ENCODE data around the gene CECR2.

CECR2 gene

DNA sequence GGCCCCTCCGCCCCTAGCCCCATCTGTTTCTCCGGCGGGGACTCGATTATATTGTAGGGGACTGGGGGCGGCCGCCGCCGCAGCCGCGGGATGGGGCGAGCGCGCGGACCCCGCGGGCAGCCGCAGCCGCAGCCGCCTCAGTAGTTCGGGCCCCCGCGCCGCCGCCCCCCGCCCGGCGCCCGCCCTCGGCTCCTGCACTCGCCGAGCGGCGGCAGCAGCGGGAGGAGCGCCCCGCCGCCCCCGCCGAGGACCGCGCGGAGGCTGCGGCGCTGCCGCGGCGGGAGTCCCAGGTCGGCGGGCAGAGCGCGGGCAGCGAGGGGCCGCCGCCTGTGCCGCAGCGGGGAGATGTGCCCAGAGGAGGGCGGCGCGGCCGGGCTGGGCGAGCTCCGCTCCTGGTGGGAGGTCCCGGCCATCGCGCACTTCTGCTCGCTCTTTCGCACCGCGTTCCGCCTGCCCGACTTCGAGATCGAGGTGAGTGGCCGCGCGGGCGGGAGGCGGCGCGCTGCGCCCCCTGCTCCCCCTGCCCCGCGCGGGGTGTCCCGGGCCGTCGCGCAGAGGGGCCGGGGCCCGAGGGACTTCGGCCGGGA is at the start of gene CECR2:
TSS of gene CECR2 (plus strand) at position 22 of the 587 bp plus-strand sequence. CDS start at position 346, 324 bp downstream.
- FAIRE-seq (no peak), DNase-seq (ENCODE audit: extremely low spot score, insufficient read length, low read depth) (no peak)

DNA sequence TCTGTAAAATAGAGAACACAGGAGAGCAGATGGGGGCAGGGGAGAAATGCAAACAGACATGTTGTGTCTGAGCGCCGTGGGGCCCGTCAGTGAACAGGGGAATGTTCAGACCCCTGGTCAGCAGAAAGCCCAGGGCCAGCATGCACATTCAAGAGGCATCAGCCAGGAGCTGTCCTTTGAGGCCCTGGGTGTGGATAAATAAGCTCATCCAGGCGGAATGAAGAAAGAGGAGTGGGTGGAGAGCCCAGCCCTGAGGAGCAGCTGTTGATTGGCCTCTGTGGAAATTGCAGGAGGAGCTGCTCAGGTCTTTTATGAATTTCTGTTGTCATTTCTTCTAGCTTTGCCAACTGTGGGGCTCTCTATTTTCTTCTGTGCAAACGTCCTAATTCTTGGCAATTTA is 49.7 kb upstream of the CECR2 start:
- FAIRE-seq: no peak

DNA sequence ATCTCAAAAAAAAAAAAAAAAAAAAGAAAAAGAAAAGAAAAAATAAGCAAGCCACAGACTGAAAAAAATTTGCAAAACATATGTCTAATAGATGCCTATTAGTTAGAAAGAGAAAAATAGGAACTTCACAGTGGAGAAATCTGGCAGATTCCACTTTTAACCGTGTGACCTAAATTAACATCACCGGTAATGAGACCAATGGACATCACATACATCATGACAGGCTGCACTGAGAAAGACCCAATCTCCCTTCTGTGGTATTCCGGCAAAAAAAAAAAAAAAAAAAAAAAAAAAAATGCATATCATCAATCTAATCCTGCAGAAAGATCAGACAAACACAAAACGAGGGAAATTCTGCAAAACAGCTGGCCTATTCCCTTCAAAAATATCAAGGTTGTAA is 46.7 kb upstream of the CECR2 start:
- DNase-seq (ENCODE audit: extremely low spot score, insufficient read length, low read depth) (no peak), FAIRE-seq (no peak)

More for the DNA sequence above, 49.7 kb upstream of the CECR2 start:
- DNase-seq (ENCODE audit: extremely low spot score, insufficient read length, low read depth): no peak

DNA sequence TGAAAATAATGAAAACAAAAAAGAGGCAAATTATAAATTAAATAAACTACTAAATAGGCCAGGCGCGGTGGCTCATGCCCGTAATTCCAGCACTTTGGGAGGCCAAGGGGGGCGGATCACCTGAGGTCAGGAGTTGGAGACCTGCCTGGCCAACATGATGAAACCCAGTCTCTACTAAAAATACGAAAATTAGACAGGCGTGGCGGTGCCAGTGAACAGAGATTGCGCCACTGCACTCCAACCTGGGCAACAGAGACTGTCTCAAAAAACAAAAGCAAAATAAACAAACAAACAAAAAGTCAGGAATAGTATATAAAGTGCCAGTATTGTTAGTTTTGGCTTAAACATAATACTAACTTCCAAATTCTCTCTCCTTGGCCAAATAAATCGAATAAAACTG is 37.6 kb upstream of the CECR2 start:
- no peak for FAIRE-seq
- no peak for DNase-seq (ENCODE audit: extremely low spot score, insufficient read length, low read depth)

DNA sequence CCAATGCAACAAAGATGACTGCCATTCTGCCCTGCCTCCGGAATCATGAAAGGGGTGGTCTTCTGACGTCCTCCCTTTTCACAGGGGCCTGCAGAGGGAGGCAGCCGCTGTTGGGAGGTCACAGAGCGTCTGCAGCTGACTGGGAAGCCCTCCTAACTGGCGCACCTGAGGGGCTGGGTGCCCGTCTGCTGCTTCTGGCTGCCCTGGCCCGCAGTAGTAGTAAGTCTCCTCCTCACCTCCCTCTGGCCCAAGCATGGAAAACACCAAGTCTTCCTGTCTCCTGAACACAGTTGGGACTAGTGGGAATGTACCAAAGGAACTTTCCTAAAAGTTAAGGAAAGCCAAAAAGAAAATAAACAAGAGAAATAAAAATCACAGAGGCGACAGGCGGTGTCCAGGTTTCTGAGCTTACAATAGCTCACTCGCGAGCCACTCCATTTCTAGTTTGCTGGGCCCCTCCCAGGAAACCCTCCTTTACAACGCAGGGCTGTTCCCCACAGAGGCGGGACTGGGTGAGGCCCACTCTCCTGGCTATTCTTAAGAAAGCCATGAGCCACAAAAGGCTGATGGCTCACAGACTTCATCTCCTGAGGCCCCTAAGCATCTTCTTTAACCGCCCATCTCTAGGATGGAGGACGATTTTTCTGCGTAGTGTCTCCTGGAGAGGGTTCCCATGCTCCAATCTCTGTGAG is 37.0 kb upstream of the CECR2 start:
- FAIRE-seq (no peak), DNase-seq (ENCODE audit: extremely low spot score, insufficient read length, low read depth) (no peak)

DNA sequence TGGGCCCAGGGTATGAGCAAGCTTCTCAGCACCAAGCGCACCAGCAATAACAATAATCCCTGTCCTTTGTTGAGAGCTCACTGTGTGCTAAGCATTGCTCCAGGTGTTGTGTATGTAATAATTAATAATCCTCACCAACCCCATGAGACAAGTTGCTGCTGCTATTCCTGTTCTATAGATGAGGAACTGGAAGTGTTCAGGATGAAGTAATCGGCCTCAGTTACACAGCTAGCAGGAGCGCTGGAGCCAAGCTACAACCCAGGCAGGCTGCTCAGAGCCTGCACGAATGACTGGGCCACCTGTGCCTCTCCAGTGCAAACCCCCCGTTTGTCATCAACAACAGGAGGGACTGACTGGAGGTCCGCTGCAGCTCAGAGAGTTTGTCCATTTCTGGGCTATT is 35.2 kb upstream of the CECR2 start:
- DNase-seq (ENCODE audit: extremely low spot score, insufficient read length, low read depth): no peak
- no peak for FAIRE-seq

DNA sequence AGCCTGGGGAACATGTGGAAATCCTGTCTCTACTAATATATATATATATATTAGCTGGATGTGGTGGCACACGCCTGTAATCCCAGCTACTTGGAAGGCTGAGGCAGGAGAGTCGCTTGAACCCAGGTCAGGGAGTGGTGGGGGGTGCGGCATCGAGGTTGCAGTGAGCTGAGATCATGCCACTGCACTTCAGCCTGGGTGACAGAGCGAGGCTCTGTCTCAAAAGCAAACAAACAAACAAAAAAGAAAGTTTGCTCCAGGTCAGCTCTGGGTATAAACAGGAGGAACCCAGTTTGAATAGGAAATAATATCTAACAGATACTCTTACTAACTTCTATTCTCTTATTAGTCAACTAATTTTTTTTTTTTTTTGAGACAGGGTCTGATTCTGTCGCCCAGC is 34.3 kb upstream of the CECR2 start:
- FAIRE-seq (no peak), DNase-seq (ENCODE audit: extremely low spot score, insufficient read length, low read depth) (no peak)

DNA sequence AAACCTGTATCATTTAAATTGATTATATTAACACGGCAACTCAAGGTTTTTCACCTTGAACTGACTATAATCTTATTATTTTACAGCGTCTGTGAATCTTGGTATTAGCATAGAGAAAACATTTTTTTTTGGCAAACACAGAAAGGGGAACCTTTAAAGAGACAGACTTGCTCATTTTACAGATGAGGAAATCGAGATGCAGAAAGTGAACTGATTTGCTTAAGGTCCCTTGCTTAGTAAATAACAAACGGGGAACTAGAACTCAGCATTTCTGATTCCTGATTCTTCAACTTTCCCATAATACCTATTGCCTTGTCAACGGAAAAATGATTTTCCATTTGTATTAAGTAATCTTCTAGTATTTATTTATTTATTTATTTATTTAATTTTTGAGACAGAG is 33.2 kb upstream of the CECR2 start:
- FAIRE-seq: no peak

DNA sequence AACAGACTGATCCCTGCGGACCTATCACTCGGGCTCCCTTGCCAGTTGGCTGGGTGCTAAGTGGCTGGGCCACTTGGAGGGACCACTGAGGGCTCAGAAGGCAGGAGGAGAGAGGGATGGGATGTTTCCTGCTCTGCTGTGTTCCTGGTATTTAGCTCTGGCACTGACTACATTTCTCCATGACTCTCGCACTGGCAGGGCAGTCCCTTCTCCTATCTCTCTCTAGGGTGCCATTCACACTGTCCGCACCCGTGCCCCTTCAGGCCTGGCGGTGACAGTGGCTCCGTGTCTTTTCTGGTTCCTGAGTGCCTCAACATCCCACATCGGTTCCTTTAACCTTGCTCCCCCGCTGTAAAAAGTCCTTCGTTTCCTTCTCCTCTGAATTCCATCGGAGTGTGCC is 31.6 kb upstream of the CECR2 start:
- no peak for FAIRE-seq
- no peak for DNase-seq (ENCODE audit: extremely low spot score, insufficient read length, low read depth)

More for the DNA sequence above, 33.2 kb upstream of the CECR2 start:
- DNase-seq (ENCODE audit: extremely low spot score, insufficient read length, low read depth): no peak

DNA sequence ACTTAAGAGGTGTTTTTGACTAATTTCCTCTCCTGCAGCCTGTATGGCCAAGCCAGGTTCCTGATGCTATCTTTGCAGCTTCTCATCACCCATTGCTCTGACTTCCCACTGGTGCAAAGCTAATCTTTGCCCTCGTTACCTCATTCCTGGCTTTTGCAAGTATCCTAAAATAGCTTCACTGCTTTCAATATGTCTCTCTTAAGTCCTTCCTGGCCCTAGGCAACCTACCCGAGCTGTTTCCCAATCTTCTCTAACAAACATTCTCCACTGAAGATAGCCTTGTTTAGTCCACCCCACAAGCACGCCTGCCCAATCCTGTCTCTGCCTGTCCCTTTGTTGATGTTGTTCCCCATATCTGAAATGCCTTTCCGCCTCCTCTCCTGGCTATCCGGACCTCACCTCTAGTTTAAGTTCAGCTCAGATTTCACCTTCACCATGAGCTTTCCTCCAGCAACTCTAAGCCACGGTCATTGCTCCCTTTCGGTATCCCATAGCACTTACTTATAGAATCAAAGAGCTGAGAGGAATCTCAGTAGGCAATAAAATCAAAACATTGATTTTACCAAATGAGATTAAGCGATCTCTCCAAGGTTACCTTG is 30.1 kb upstream of the CECR2 start:
- DNase-seq (ENCODE audit: extremely low spot score, insufficient read length, low read depth) (no peak), FAIRE-seq (no peak)

DNA sequence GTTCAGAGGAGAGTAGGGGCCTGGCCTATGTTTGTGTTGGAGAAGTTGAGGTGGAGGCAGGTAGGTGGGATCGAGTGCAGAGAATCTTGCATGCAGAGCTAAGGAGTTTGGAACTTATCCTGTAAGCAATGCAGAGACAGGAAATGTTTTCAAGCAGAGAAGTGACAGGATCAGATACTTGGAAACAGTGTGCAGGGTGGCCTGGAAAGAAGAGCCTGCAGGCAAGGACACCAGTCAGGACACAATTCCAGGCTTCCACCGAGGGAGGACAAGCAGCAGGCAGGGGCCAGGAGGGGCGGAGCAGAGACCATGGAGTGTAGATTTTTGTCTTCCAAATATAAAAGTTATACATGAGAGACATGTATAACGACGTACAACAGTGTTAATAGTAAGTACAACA is 26.9 kb upstream of the CECR2 start:
- no peak for FAIRE-seq

DNA sequence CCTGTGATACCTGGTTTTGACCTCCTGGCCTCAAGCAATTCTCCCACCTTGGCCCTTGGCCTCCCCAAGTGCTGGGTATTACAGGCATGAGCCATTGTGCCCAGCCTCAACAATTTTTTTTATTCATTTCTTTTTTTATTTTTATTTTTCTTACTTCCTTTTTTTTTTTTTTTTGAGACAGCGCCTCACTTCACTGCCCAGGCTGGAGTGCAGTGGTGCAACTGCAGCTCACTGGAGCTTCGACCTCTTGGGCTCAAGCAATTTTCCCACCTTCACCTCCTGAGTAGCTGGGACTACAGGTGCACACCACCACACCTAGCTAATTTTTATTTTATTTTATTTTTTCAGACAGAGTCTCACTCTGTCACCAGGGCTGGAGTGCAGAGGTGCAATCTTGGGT is 25.5 kb upstream of the CECR2 start:
- DNase-seq (ENCODE audit: extremely low spot score, insufficient read length, low read depth) (no peak), FAIRE-seq (no peak)

More for the DNA sequence above, 26.9 kb upstream of the CECR2 start:
- DNase-seq (ENCODE audit: extremely low spot score, insufficient read length, low read depth): no peak

DNA sequence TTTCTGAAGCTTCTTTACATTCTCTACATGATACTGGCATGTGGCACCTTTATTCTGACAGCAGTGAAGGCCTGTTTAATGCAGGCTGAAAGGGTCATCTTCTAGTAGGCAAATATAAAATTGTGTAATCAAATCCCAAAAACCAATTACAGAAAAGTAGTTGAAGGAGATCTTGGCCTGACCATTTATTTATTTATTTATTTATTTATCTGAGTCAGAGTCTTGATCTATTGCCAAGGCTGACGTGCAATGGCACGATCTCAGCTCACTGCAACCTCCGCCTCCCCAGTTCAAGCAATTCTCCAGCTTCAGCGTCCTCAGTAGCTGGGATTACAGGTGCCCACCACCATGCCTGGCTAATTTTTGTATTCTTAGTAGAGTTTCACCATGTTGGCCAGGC is 22.7 kb upstream of the CECR2 start:
- FAIRE-seq: no peak

DNA sequence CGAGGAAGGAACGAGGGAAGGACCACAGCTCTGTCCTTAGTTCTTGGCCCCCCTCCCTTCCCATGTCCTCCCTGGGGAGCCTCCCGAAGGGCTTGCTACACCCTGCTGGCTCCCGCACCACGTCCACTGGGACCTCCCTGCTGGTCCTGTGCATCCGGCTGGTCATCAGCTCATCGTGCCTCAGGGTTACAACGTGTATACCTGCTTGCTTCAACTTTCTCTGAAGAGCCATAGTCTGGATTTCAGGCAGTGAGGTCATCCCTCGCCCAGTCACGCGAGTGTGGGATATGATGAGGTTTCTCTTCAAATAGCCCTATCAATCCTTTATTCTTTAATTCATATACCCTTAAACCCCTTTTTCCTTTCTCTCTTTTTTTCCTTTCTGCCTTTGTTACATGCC is 21.5 kb upstream of the CECR2 start:
- FAIRE-seq (no peak), DNase-seq (ENCODE audit: extremely low spot score, insufficient read length, low read depth) (no peak)

More for the DNA sequence above, 22.7 kb upstream of the CECR2 start:
- DNase-seq (ENCODE audit: extremely low spot score, insufficient read length, low read depth): no peak

DNA sequence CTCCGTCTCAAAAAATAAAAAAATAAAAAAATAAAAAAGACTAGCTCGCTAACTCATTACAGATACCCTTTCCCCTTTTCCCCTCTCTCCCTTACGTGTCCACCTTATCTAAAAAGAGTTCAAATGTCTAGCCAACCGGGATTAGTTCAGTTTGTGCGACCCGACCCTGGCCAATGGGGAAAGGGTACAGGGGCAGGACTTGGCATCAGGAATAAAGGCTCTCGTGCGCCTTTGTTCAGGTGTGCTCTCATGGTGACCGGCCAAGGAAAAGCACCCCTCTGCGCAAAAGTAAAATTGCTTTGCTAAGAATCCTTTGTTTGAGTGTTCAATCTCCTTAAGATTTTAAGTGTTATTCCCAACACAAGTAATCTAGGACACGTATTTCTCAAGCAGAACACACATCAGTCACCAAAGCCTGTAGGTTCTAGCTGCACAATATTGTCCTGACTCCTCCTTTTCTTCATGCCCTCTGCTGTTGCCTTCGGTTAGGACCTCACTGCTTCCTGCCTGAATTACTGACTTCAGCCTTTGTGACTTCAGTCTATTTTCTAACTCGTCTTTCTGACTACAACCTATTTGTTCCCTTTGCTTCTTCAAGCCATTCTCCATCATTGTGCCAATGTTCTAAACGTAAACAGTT is 20.7 kb upstream of the CECR2 start:
- FAIRE-seq: no peak
- no peak for DNase-seq (ENCODE audit: extremely low spot score, insufficient read length, low read depth)

DNA sequence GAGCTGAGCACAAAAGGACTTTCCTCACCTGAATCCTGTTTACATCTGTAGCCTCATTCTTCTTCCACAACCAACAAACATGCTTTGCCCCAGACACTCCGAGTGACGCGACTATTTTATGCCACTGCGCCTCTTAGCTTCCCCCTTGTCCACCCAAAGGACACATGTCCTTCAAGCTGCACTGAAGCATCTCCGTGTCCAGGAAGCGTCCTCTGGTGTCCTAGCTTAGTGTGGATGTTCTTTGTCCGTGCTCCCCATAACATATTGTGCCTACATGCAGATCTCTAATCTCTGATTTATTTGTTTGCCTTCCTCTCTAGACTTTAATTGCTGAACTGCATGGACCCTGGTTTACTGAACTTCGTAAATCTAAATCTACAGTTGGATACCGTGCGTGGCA is 20.1 kb upstream of the CECR2 start:
- DNase-seq (ENCODE audit: extremely low spot score, insufficient read length, low read depth) (no peak), FAIRE-seq (no peak)

DNA sequence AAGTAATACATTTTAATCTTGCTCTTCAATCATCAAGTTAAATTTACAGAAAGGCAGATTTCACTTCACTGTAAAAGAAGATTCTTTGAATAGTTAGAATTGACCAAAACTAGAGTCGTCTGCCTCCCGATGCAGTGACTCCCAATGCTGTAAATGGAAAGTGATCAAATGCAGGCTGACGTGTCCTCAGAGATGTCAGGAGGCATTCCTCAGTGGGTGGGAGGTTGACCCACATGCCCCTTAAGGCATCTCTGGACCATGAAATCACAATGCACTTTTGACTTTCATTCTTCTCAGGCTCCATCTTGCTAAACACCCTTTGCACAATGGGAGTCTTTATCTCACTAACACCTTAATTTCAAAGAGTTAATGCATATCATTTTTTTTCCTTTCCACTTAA is 19.0 kb upstream of the CECR2 start:
- FAIRE-seq (no peak), DNase-seq (ENCODE audit: extremely low spot score, insufficient read length, low read depth) (no peak)

DNA sequence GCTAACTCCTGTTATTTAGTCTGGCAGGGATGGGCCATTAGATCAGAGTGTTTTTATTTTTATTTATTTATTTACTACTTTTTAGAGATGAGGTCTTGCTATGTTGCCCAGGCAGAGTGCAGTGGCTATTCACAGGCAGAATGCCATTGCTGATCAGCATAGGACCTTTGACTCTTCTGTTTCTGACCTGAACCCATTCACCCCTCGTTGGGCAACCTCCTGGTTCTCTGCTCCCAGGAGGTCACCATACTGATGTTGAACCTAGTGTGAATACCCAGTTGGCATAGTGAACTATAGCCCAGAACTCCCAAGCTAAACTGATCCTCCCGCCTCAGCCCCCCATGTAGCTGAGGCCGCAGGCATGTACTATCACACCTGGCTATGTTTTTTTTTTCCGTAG is 16.5 kb upstream of the CECR2 start:
- no peak for FAIRE-seq

DNA sequence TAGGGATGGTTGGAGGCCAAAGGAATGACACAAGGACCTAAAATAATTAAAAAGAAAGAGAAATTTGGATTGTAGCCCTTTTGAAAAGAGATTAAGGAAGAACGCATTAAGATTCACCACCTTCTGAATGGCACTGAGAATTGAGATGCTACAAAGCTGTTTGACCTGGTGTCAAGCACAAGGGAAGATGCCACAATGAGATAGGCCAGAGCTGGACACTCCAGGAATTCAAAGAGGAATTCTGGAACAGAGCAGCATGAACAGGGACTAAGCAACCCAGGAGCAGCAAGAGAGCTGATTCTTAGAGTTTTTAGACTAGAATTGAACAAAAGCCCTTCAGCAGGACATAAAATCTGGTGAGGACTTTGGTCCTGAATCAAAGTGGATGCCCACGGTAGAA is 11.6 kb upstream of the CECR2 start:
- no peak for DNase-seq (ENCODE audit: extremely low spot score, insufficient read length, low read depth)
- FAIRE-seq: no peak

More for the DNA sequence above, 16.5 kb upstream of the CECR2 start:
- no peak for DNase-seq (ENCODE audit: extremely low spot score, insufficient read length, low read depth)

DNA sequence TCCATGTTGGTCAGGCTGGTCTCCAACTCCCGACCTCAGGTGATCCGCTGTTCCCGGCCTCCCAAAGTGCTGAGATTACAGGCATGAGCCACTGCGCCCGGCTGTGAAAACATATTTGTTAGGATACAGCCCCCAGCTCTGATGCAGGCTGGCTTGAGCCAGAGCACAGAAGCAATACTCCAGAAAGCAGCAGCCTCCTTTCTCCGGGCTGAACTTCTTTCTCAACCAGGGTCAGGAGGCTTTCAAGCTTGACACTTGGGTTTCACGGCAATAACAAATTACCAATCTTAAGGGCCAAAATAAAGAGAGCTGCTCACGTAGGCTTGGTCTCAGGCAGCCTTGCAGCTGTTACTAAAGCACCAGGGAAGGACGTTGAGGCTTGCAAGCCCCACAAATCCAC is 10.8 kb upstream of the CECR2 start:
- DNase-seq (ENCODE audit: extremely low spot score, insufficient read length, low read depth): no peak
- no peak for FAIRE-seq

DNA sequence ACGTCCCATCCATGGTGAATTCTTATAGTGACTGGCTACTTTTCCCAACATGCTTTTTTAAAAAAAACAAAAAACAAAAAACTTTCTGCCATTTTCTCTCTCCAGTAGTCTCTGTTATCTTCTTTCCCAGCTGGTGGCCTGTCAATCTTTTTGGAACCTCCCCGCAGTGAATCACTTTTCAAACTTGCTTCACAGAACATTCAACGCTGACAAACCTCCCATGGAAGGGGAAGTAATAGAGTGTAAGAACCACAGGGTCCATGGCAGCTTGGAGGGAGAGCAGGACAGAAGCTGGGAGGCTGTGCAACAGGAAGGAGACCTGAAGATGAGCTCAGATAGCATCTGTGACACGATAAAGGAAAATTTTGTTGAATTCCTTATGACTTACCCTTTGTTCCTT is 9.8 kb upstream of the CECR2 start:
- FAIRE-seq (no peak), DNase-seq (ENCODE audit: extremely low spot score, insufficient read length, low read depth) (no peak)
